Natural killer cell treated with Interleukin-12 subunit alpha and Interleukin-12 subunit beta and Interleukin-15 and Interleukin-18, amount 100 ng/mL, for 72 hours (primary cell): Measurements from ENCODE around the gene P3H2. TPM values are rescaled to one million over a fixed set of nuclear protein-coding genes. Genes with fewer than 3 reads are reported as not detected.

Experiments used
- ATAC-seq, 2 donors: fragments of 150-1000 bp; cut with Tn5 transposase in 1 of 2; sonication (Bioruptor Pico), chemical (Tn5 transposase) in 1 of 2; 2 replicates each; pipeline ENCODE4 v1.10.0; 2021
- DNase-seq: peaks from one replicate; pipeline ENCODE4 v3.0.0; 2022; ENCODE audit warnings: low spot score
- H3K27ac Mint-ChIP-seq, 2 donors: 1 replicate in 1 of 2; 2 replicates in 1 of 2; pipeline ENCODE4 v1.8.0; 2022; ENCODE audit warnings: mixed read lengths in 2 of 2, mild to moderate bottlenecking in 1 of 2, moderate library complexity in 1 of 2
- H3K27me3 Mint-ChIP-seq, 2 donors: 1 replicate in 1 of 2; 2 replicates in 1 of 2; pipeline ENCODE4 v1.8.0; 2022; ENCODE audit warnings: mixed read lengths in 2 of 2
- H3K36me3 Mint-ChIP-seq: one replicate; pipeline ENCODE4 v1.8.0; 2022; ENCODE audit warnings: mixed read lengths
- H3K4me1 Mint-ChIP-seq, 2 donors: 1 replicate in 1 of 2; 2 replicates in 1 of 2; pipeline ENCODE4 v1.8.0; 2022; ENCODE audit warnings: low read depth in 2 of 2, mixed read lengths in 2 of 2, mild to moderate bottlenecking in 1 of 2
- H3K4me3 Mint-ChIP-seq: one replicate; pipeline ENCODE4 v1.8.0; 2022; ENCODE audit warnings: mixed read lengths
- H3K9me3 Mint-ChIP-seq: 2 replicates; pipeline ENCODE4 v1.8.0; 2022; ENCODE audit warnings: mixed read lengths
- total RNA-seq, 2 donors: library from RNA; stranded (reverse); gene quantifications; one replicate each; pipeline ENCODE4 v1.2.3, GENCODE V29; 2022

The P3H2 gene
- total RNA-seq, 2 donors from 2014 or later, result not detected

- H3K4me1 Mint-ChIP-seq, result no peaks in the 10 kb centered on the region
- H3K36me3 Mint-ChIP-seq, result no peaks in the 10 kb centered on the region
Observed at GRCh38 chr3:189950258-189950657, 170.4 kb downstream of the P3H2 start.

GRCh38 chr3:189949580-189949979 is 171.1 kb downstream of the P3H2 start:
- Mint-ChIP-seq H3K27ac (no peak overlapping the region), H3K9me3 (no peaks in the 10 kb centered on the region), H3K4me1 (no peaks in the 10 kb centered on the region), H3K27me3 (peaks cover 12 to 16% of the 10 kb centered on the region in 2 donors), H3K36me3 (no peaks in the 10 kb centered on the region), H3K4me3 (no peak overlapping the region)
- DNase-seq (no peak), ATAC-seq (no peak)

More at GRCh38 chr3:189950258-189950657, 170.4 kb downstream of the P3H2 start:
- DNase-seq, result no peak
- H3K27ac Mint-ChIP-seq, result no peak overlapping the region
- H3K4me3 Mint-ChIP-seq, result no peak overlapping the region
- ATAC-seq, result no peak
- H3K27me3 Mint-ChIP-seq, result peaks cover 12 to 16% of the 10 kb centered on the region in 2 donors
- H3K9me3 Mint-ChIP-seq, result no peaks in the 10 kb centered on the region

GRCh38 chr3:189948724-189949045 is 172.0 kb downstream of the P3H2 start:
- Mint-ChIP-seq H3K4me3 (no peak overlapping the region), H3K9me3 (no peaks in the 10 kb centered on the region), H3K27me3 (peaks cover 12 to 16% of the 10 kb centered on the region in 2 donors)

GRCh38 chr3:189947948-189948723 is 172.6 kb downstream of the P3H2 start:
- Mint-ChIP-seq H3K27me3 (peaks cover 12 to 16% of the 10 kb centered on the region in 2 donors), H3K4me1 (no peaks in the 10 kb centered on the region), H3K4me3 (no peak overlapping the region), H3K36me3 (no peaks in the 10 kb centered on the region), H3K27ac (no peak overlapping the region), H3K9me3 (no peaks in the 10 kb centered on the region)
- no peak for ATAC-seq
- DNase-seq, result no peak

More at GRCh38 chr3:189948724-189949045, 172.0 kb downstream of the P3H2 start:
- DNase-seq (no peak), ATAC-seq (no peak)
- Mint-ChIP-seq H3K4me1 (no peaks in the 10 kb centered on the region), H3K36me3 (no peaks in the 10 kb centered on the region), H3K27ac (no peak overlapping the region)

GRCh38 chr3:189947068-189947467 is 173.6 kb downstream of the P3H2 start:
- DNase-seq, result no peak
- H3K9me3 Mint-ChIP-seq, result no peaks in the 10 kb centered on the region
- no peak overlapping the region for H3K27ac Mint-ChIP-seq
- ATAC-seq, result no peak
- H3K4me3 Mint-ChIP-seq, result no peak overlapping the region
- no peaks in the 10 kb centered on the region for H3K36me3 Mint-ChIP-seq
- peaks cover 11 to 12% of the 10 kb centered on the region in 2 donors for H3K27me3 Mint-ChIP-seq
- H3K4me1 Mint-ChIP-seq, result no peaks in the 10 kb centered on the region

GRCh38 chr3:189945935-189946709 is 174.6 kb downstream of the P3H2 start:
- Mint-ChIP-seq H3K4me1 (no peaks in the 10 kb centered on the region), H3K9me3 (no peaks in the 10 kb centered on the region), H3K4me3 (no peak overlapping the region), H3K27me3 (peaks cover 7 to 8% of the 10 kb centered on the region in 2 donors), H3K27ac (no peak overlapping the region), H3K36me3 (no peaks in the 10 kb centered on the region)
- ATAC-seq (no peak), DNase-seq (no peak)

GRCh38 chr3:189944285-189945145 is 176.2 kb downstream of the P3H2 start:
- ATAC-seq, result no peak
- no peak overlapping the region for H3K4me3 Mint-ChIP-seq
- no peak for DNase-seq
- H3K27ac Mint-ChIP-seq, result no peak overlapping the region
- no peaks in the 10 kb centered on the region for H3K4me1 Mint-ChIP-seq
- peaks cover 7 to 8% of the 10 kb centered on the region in 2 donors for H3K27me3 Mint-ChIP-seq
- H3K9me3 Mint-ChIP-seq, result no peaks in the 10 kb centered on the region
- no peaks in the 10 kb centered on the region for H3K36me3 Mint-ChIP-seq

GRCh38 chr3:189942948-189943347 is 177.7 kb downstream of the P3H2 start:
- H3K9me3 Mint-ChIP-seq, result no peaks in the 10 kb centered on the region
- H3K4me3 Mint-ChIP-seq, result no peak overlapping the region
- H3K27me3 Mint-ChIP-seq, result peaks cover 6 to 7% of the 10 kb centered on the region in 2 donors
- no peaks in the 10 kb centered on the region for H3K4me1 Mint-ChIP-seq
- no peak overlapping the region for H3K27ac Mint-ChIP-seq
- DNase-seq (no peak), ATAC-seq (no peak)
- no peaks in the 10 kb centered on the region for H3K36me3 Mint-ChIP-seq

GRCh38 chr3:189941679-189942078 is 179.0 kb downstream of the P3H2 start:
- no peaks in the 10 kb centered on the region for H3K9me3 Mint-ChIP-seq
- no peak for DNase-seq
- H3K27ac Mint-ChIP-seq, result no peak overlapping the region
- no peaks in the 10 kb centered on the region for H3K4me1 Mint-ChIP-seq
- no peaks in the 10 kb centered on the region for H3K36me3 Mint-ChIP-seq
- H3K27me3 Mint-ChIP-seq, result peaks cover 2 to 7% of the 10 kb centered on the region in 2 donors
- ATAC-seq, result no peak
- H3K4me3 Mint-ChIP-seq, result no peak overlapping the region

GRCh38 chr3:189941125-189941524 is 179.6 kb downstream of the P3H2 start:
- no peaks in the 10 kb centered on the region for H3K4me1 Mint-ChIP-seq
- H3K27ac Mint-ChIP-seq, result no peak overlapping the region
- ATAC-seq (no peak), DNase-seq (no peak)
- H3K9me3 Mint-ChIP-seq, result peaks cover 3% of the 10 kb centered on the region
- H3K36me3 Mint-ChIP-seq, result no peaks in the 10 kb centered on the region
- H3K27me3 Mint-ChIP-seq, result peaks cover 2 to 3% of the 10 kb centered on the region in 2 donors
- H3K4me3 Mint-ChIP-seq, result no peak overlapping the region

GRCh38 chr3:189937302-189938127 is 183.2 kb downstream of the P3H2 start:
- peaks cover 3% of the 10 kb centered on the region for H3K9me3 Mint-ChIP-seq
- no peak overlapping the region for H3K4me3 Mint-ChIP-seq
- no peak for DNase-seq
- no peak for ATAC-seq
- no peaks in the 10 kb centered on the region for H3K27me3 Mint-ChIP-seq
- H3K36me3 Mint-ChIP-seq, result no peaks in the 10 kb centered on the region
- no peak overlapping the region for H3K27ac Mint-ChIP-seq
- H3K4me1 Mint-ChIP-seq, result no peaks in the 10 kb centered on the region

GRCh38 chr3:189936201-189936945 is 184.3 kb downstream of the P3H2 start:
- Mint-ChIP-seq H3K4me3 (no peak overlapping the region), H3K9me3 (peaks cover 3% of the 10 kb centered on the region), H3K4me1 (no peaks in the 10 kb centered on the region), H3K27ac (no peak overlapping the region), H3K36me3 (no peaks in the 10 kb centered on the region), H3K27me3 (no peaks in the 10 kb centered on the region)
- DNase-seq (no peak), ATAC-seq (no peak)
